H1 (cell line): ENCODE measurements around the gene TSC22D1. TPM values are rescaled to one million over a fixed set of nuclear protein-coding genes. Genes with fewer than 3 reads are reported as not detected.

Experiments
- KDM4A ChIP-seq: IDR thresholded peaks from one replicate; pipeline ENCODE4 v1.7.1; 2012; ENCODE audit warnings: low read depth, mild to moderate bottlenecking, moderate library complexity, low read length, inconsistent platforms; ENCODE audit not compliant: severe bottlenecking
- SIN3A ChIP-seq, 2 experiments: IDR thresholded peaks in 1 of 2; conservative IDR thresholded peaks in 1 of 2; 2 replicates each; pipeline ENCODE4 v1.6.1; 2011 to 2012; ENCODE audit warnings: low read length in 2 of 2, improper control_type of control experiment in 1 of 2, low read depth in 1 of 2, mild to moderate bottlenecking in 1 of 2
- SIX5 ChIP-seq: IDR thresholded peaks from 2 replicates; pipeline ENCODE4 v1.6.1; 2011; ENCODE audit warnings: mild to moderate bottlenecking, low read depth, low read length
- polyA plus RNA-seq, 7 experiments: library from polyadenylated mRNA; depleted of rRNA in 3 of 7; stranded (reverse) in 5 of 7; unstranded in 2 of 7; fragments of >200 nt in 5 of 7; fragments of 200-250 nt in 2 of 7; gene quantifications; 1 replicate in 5 of 7; 2 replicates in 1 of 7; 4 replicates in 1 of 7; pipeline versions ENCODE4 v1.2.1 to v1.2.3, GENCODE V29; 2011 to 2013; ENCODE audit warnings: missing spikeins in 2 of 7, mixed read lengths in 2 of 7
- total RNA-seq: library from RNA; stranded (reverse); fragmentation: NEBNext Ultra II Directional; extraction: Animal tissue kit (Norgen Biotek cat#: 25700); gene quantifications from 2 replicates; pipeline ENCODE4 v1.2.1, GENCODE V29; 2021
- TF ChIP-seq, protein P1 (sequence below): fragments of 300-600 bp; sonication (generic); IDR thresholded peaks from 2 replicates; pipeline ENCODE4 v1.7.1; 2012; ENCODE audit warnings: low read length, moderate library complexity, mild to moderate bottlenecking, inconsistent platforms; ENCODE audit not compliant: insufficient replicate concordance
- TF ChIP-seq, protein P2 (sequence below): IDR thresholded peaks from 2 replicates; pipeline ENCODE4 v1.6.1; 2011; ENCODE audit warnings: low read depth, mild to moderate bottlenecking, low read length; ENCODE audit not compliant: insufficient read depth
- TF ChIP-seq, protein P3 (sequence below): IDR thresholded peaks from 2 replicates; pipeline ENCODE4 v1.6.1; 2012; ENCODE audit warnings: low read length, inconsistent platforms

TSC22D1 gene
- total and polyA plus RNA-seq, 2 of the 8 experiments (the other 6 are each of a cell fraction or from before 2014, with no cell fraction given): 52.6 to 80.9 TPM

DNA sequence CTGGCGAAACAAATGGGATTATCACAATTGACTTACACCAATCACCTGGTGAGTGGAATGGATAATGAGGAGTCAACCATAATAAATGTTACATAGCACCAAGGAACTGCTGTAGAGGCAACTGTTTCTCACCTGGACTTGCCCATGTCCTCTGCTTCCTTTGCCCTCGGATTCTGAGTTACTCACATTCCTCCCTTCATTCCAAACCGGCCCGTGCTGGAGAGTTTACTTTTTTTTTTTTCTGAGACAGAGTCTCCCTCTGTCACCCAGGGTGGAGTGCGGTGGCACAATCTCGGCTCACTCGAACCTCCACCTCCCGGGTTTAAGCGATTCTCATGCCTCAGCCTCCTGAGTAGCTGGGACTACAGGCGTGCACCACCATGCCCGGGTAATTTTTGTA lies 41.5 kb upstream of the TSC22D1 start (continued):
- TF ChIP-seq, protein P1, sequence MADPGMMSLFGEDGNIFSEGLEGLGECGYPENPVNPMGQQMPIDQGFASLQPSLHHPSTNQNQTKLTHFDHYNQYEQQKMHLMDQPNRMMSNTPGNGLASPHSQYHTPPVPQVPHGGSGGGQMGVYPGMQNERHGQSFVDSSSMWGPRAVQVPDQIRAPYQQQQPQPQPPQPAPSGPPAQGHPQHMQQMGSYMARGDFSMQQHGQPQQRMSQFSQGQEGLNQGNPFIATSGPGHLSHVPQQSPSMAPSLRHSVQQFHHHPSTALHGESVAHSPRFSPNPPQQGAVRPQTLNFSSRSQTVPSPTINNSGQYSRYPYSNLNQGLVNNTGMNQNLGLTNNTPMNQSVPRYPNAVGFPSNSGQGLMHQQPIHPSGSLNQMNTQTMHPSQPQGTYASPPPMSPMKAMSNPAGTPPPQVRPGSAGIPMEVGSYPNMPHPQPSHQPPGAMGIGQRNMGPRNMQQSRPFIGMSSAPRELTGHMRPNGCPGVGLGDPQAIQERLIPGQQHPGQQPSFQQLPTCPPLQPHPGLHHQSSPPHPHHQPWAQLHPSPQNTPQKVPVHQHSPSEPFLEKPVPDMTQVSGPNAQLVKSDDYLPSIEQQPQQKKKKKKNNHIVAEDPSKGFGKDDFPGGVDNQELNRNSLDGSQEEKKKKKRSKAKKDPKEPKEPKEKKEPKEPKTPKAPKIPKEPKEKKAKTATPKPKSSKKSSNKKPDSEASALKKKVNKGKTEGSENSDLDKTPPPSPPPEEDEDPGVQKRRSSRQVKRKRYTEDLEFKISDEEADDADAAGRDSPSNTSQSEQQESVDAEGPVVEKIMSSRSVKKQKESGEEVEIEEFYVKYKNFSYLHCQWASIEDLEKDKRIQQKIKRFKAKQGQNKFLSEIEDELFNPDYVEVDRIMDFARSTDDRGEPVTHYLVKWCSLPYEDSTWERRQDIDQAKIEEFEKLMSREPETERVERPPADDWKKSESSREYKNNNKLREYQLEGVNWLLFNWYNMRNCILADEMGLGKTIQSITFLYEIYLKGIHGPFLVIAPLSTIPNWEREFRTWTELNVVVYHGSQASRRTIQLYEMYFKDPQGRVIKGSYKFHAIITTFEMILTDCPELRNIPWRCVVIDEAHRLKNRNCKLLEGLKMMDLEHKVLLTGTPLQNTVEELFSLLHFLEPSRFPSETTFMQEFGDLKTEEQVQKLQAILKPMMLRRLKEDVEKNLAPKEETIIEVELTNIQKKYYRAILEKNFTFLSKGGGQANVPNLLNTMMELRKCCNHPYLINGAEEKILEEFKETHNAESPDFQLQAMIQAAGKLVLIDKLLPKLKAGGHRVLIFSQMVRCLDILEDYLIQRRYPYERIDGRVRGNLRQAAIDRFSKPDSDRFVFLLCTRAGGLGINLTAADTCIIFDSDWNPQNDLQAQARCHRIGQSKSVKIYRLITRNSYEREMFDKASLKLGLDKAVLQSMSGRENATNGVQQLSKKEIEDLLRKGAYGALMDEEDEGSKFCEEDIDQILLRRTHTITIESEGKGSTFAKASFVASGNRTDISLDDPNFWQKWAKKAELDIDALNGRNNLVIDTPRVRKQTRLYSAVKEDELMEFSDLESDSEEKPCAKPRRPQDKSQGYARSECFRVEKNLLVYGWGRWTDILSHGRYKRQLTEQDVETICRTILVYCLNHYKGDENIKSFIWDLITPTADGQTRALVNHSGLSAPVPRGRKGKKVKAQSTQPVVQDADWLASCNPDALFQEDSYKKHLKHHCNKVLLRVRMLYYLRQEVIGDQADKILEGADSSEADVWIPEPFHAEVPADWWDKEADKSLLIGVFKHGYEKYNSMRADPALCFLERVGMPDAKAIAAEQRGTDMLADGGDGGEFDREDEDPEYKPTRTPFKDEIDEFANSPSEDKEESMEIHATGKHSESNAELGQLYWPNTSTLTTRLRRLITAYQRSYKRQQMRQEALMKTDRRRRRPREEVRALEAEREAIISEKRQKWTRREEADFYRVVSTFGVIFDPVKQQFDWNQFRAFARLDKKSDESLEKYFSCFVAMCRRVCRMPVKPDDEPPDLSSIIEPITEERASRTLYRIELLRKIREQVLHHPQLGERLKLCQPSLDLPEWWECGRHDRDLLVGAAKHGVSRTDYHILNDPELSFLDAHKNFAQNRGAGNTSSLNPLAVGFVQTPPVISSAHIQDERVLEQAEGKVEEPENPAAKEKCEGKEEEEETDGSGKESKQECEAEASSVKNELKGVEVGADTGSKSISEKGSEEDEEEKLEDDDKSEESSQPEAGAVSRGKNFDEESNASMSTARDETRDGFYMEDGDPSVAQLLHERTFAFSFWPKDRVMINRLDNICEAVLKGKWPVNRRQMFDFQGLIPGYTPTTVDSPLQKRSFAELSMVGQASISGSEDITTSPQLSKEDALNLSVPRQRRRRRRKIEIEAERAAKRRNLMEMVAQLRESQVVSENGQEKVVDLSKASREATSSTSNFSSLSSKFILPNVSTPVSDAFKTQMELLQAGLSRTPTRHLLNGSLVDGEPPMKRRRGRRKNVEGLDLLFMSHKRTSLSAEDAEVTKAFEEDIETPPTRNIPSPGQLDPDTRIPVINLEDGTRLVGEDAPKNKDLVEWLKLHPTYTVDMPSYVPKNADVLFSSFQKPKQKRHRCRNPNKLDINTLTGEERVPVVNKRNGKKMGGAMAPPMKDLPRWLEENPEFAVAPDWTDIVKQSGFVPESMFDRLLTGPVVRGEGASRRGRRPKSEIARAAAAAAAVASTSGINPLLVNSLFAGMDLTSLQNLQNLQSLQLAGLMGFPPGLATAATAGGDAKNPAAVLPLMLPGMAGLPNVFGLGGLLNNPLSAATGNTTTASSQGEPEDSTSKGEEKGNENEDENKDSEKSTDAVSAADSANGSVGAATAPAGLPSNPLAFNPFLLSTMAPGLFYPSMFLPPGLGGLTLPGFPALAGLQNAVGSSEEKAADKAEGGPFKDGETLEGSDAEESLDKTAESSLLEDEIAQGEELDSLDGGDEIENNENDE: no peak
- TF ChIP-seq SIN3A (conservative IDR thresholded peaks at IDR 0.05 in 1 of 2, IDR thresholded peaks at IDR 0.05 in 1 of 2; ENCODE audit: low read depth in 1 of 2, low read length in 2 of 2): no peak
- no peak for TF ChIP-seq KDM4A
- TF ChIP-seq, protein P2, sequence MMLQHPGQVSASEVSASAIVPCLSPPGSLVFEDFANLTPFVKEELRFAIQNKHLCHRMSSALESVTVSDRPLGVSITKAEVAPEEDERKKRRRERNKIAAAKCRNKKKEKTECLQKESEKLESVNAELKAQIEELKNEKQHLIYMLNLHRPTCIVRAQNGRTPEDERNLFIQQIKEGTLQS: no peak
- TF ChIP-seq SIX5: no peak
- TF ChIP-seq, protein P3, sequence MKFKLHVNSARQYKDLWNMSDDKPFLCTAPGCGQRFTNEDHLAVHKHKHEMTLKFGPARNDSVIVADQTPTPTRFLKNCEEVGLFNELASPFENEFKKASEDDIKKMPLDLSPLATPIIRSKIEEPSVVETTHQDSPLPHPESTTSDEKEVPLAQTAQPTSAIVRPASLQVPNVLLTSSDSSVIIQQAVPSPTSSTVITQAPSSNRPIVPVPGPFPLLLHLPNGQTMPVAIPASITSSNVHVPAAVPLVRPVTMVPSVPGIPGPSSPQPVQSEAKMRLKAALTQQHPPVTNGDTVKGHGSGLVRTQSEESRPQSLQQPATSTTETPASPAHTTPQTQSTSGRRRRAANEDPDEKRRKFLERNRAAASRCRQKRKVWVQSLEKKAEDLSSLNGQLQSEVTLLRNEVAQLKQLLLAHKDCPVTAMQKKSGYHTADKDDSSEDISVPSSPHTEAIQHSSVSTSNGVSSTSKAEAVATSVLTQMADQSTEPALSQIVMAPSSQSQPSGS: no peak
